Neural progenitor cell (in vitro differentiated cells): ENCODE results near the gene PSD4. TPM values are rescaled to one million over a fixed set of nuclear protein-coding genes. Genes with fewer than 3 reads are reported as not detected.
A peak's percentile ranks its signal among the peaks of the same experiment; 100 is the strongest.

Source experiments
- DNase-seq: peaks from one replicate; pipeline ENCODE4 v3.0.0-alpha.2; 2016; ENCODE audit warnings: low spot score
- H2AFZ ChIP-seq: fragments of 200-600 bp; sonication (generic); replicated peaks from 2 replicates; pipeline ENCODE4 v1.6.1; 2016; ENCODE audit warnings: antibody characterized with exemption
- H3F3A ChIP-seq: fragments of 200-600 bp; sonication (generic); 2 replicates; pipeline ENCODE4 v1.6.1; 2016; ENCODE audit warnings: antibody characterized with exemption, low read depth
- H3K27ac ChIP-seq: fragments of 200-600 bp; sonication (generic); 2 replicates; pipeline ENCODE4 v1.5.1; 2016; ENCODE audit warnings: mild to moderate bottlenecking
- H3K27me3 ChIP-seq: fragments of 200-600 bp; sonication (generic); 2 replicates; pipeline ENCODE4 v1.6.1; 2016; ENCODE audit warnings: mild to moderate bottlenecking, moderate library complexity
- H3K36me3 ChIP-seq: fragments of 200-600 bp; sonication (generic); 2 replicates; pipeline ENCODE4 v1.5.1; 2016
- H3K4me1 ChIP-seq: fragments of 200-600 bp; sonication (generic); 2 replicates; pipeline ENCODE4 v1.6.1; 2016; ENCODE audit warnings: mixed run types
- H3K4me2 ChIP-seq: fragments of 200-600 bp; sonication (generic); 2 replicates; pipeline ENCODE4 v1.6.1; 2016
- H3K4me3 ChIP-seq: fragments of 200-600 bp; sonication (generic); 2 replicates; pipeline ENCODE4 v1.5.1; 2016
- H3K79me2 ChIP-seq: fragments of 200-600 bp; sonication (generic); 2 replicates; pipeline ENCODE4 v1.6.1; 2016; ENCODE audit warnings: low read depth
- H3K9ac ChIP-seq: fragments of 200-600 bp; sonication (generic); 2 replicates; pipeline ENCODE4 v1.6.1; 2016
- H3K9me3 ChIP-seq: fragments of 200-600 bp; sonication (generic); 2 replicates; pipeline ENCODE4 v1.5.1; 2016; ENCODE audit warnings: low read depth
- H4K20me1 ChIP-seq: fragments of 200-600 bp; sonication (generic); 2 replicates; pipeline ENCODE4 v1.6.1; 2016; ENCODE audit warnings: low read depth
- H3K27ac Mint-ChIP-seq: 3 replicates; pipeline ENCODE4 v1.8.0; 2021; ENCODE audit warnings: mixed read lengths
- H3K27me3 Mint-ChIP-seq: 2 replicates; pipeline ENCODE4 v1.8.0; 2022; ENCODE audit warnings: low read depth, mild to moderate bottlenecking, inconsistent platforms, moderate library complexity, mixed read lengths; ENCODE audit not compliant: insufficient read depth
- H3K36me3 Mint-ChIP-seq: 3 replicates; pipeline ENCODE4 v1.8.0; 2021; ENCODE audit warnings: mixed read lengths
- H3K4me1 Mint-ChIP-seq: 3 replicates; pipeline ENCODE4 v1.8.0; 2021; ENCODE audit warnings: mixed read lengths
- H3K4me3 Mint-ChIP-seq: 3 replicates; pipeline ENCODE4 v1.8.0; 2021; ENCODE audit warnings: mild to moderate bottlenecking, moderate library complexity, mixed read lengths
- H3K9me3 Mint-ChIP-seq: 3 replicates; pipeline ENCODE4 v1.8.0; 2020; ENCODE audit warnings: mixed read lengths
- EZH2 ChIP-seq: fragments of 200-600 bp; sonication (generic); IDR thresholded peaks from 2 replicates; pipeline ENCODE4 v1.6.1; 2017; ENCODE audit warnings: antibody characterized with exemption, mild to moderate bottlenecking, moderate library complexity
- EZH2phosphoT487 ChIP-seq: fragments of 200-600 bp; sonication (generic); IDR thresholded peaks from 2 replicates; pipeline ENCODE4 v1.6.1; 2017; ENCODE audit warnings: antibody characterized with exemption
- total RNA-seq: library from RNA; depleted of rRNA; stranded (reverse); fragments of >200 nt; gene quantifications from 2 replicates; pipeline ENCODE4 v1.2.3, GENCODE V29; 2015; ENCODE audit warnings: low replicate concordance
- TF ChIP-seq, protein P1 (sequence below): fragments of 200-600 bp; sonication (generic); IDR thresholded peaks from 2 replicates; pipeline ENCODE4 v1.5.1; 2017; ENCODE audit warnings: antibody characterized with exemption, mild to moderate bottlenecking

The PSD4 gene
- total RNA-seq, 1 donor from 2014 or later = 0.02 TPM

DNA sequence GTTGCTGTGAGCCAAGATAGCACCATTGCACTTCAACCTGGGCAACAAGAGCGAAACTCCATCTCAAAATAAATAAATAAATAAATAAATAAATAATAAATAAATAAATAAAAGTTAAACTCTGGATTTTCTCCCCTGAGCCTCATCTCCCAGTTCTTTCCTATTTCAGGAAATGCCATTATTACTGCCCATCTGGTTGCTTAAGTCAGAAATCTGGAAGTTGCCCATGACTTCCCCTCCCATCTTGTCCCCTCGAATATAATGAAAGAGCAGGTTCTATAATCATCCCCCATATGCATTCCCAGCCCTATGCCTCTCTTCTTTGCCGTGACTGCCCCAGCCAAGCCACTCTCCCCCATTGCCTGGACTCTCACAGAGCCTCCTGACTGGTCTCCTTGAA, 4.2 kb upstream of the PSD4 start:
- peaks cover 16% of the 10 kb centered on the region for H3K4me1 ChIP-seq
- H2AFZ ChIP-seq = no peak overlapping the region
- no peak overlapping the region for H3K9ac ChIP-seq
- Mint-ChIP-seq H3K27ac (no peak overlapping the region), H3K4me3 (no peak overlapping the region), H3K4me1 (peaks cover 33% of the 10 kb centered on the region), H3K36me3 (no peaks in the 10 kb centered on the region), H3K9me3 (peaks cover 4% of the 10 kb centered on the region), H3K27me3 (peaks cover 11% of the 10 kb centered on the region)
- H3K36me3 ChIP-seq = no peaks in the 10 kb centered on the region
- H4K20me1 ChIP-seq = no peaks in the 10 kb centered on the region
- no peaks in the 10 kb centered on the region for H3K27me3 ChIP-seq
- H3K9me3 ChIP-seq = no peaks in the 10 kb centered on the region
- TF ChIP-seq EZH2phosphoT487 (no peak), EZH2 (no peak)
- TF ChIP-seq, protein P1, sequence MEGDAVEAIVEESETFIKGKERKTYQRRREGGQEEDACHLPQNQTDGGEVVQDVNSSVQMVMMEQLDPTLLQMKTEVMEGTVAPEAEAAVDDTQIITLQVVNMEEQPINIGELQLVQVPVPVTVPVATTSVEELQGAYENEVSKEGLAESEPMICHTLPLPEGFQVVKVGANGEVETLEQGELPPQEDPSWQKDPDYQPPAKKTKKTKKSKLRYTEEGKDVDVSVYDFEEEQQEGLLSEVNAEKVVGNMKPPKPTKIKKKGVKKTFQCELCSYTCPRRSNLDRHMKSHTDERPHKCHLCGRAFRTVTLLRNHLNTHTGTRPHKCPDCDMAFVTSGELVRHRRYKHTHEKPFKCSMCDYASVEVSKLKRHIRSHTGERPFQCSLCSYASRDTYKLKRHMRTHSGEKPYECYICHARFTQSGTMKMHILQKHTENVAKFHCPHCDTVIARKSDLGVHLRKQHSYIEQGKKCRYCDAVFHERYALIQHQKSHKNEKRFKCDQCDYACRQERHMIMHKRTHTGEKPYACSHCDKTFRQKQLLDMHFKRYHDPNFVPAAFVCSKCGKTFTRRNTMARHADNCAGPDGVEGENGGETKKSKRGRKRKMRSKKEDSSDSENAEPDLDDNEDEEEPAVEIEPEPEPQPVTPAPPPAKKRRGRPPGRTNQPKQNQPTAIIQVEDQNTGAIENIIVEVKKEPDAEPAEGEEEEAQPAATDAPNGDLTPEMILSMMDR = no peak
- H3K4me2 ChIP-seq = no peak overlapping the region
- no peaks in the 10 kb centered on the region for H3K79me2 ChIP-seq
- no peak overlapping the region for H3K27ac ChIP-seq
- no peak for DNase-seq
- no peaks in the 10 kb centered on the region for H3F3A ChIP-seq
- H3K4me3 ChIP-seq = no peak overlapping the region

DNA sequence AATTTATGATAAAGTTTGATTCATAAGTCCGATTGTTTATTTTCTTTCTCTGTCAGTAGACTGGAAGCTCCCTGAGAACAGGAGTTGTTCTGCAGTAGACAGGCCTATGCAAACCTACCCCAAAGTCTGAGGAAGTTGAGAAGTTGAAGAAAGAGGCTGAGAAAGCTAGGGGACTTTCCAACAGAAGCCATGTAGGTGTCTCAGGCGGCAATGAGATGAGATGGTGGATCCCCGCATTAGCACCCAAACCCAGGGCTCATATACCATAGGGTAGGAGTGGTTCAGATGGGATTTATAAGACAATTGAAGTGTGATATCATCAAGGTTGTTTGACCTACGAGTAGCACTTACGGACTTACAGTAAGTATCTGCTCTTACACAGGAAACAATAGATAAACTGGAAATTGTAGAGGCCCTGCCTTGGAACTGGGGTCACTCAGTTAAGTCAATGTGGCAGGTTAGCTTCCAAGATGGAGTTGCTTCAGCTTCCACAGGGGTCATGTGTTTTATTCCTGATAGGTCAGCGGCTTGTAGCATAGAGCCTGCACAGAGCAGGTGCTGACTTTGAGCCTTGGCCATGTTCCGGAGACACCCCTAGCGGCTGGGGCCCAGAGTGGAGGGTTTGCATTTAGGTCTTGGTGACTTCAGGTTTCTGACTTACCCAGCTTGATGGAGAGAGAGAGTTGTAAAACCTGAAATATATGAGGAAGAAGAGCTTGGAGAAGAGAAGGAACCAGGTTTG, 2.3 kb upstream of the PSD4 start:
- no peaks in the 10 kb centered on the region for H3K27me3 ChIP-seq
- no peaks in the 10 kb centered on the region for H4K20me1 ChIP-seq
- DNase-seq = no peak
- H2AFZ ChIP-seq = no peak overlapping the region
- H3K79me2 ChIP-seq = no peaks in the 10 kb centered on the region
- no peak for TF ChIP-seq EZH2
- TF ChIP-seq EZH2phosphoT487 = no peak
- TF ChIP-seq, protein P1 = no peak
- Mint-ChIP-seq H3K9me3 (peaks cover 4% of the 10 kb centered on the region), H3K4me3 (no peak overlapping the region), H3K27me3 (peaks cover 9% of the 10 kb centered on the region), H3K4me1 (peaks cover 33% of the 10 kb centered on the region), H3K27ac (peak overlapping the region; percentile 1), H3K36me3 (no peaks in the 10 kb centered on the region)
- no peaks in the 10 kb centered on the region for H3K9me3 ChIP-seq
- H3F3A ChIP-seq = no peaks in the 10 kb centered on the region
- no peak overlapping the region for H3K4me2 ChIP-seq
- no peak overlapping the region for H3K27ac ChIP-seq
- no peak overlapping the region for H3K9ac ChIP-seq
- no peak overlapping the region for H3K4me3 ChIP-seq
- H3K36me3 ChIP-seq = no peaks in the 10 kb centered on the region
- peaks cover 5% of the 10 kb centered on the region for H3K4me1 ChIP-seq

DNA sequence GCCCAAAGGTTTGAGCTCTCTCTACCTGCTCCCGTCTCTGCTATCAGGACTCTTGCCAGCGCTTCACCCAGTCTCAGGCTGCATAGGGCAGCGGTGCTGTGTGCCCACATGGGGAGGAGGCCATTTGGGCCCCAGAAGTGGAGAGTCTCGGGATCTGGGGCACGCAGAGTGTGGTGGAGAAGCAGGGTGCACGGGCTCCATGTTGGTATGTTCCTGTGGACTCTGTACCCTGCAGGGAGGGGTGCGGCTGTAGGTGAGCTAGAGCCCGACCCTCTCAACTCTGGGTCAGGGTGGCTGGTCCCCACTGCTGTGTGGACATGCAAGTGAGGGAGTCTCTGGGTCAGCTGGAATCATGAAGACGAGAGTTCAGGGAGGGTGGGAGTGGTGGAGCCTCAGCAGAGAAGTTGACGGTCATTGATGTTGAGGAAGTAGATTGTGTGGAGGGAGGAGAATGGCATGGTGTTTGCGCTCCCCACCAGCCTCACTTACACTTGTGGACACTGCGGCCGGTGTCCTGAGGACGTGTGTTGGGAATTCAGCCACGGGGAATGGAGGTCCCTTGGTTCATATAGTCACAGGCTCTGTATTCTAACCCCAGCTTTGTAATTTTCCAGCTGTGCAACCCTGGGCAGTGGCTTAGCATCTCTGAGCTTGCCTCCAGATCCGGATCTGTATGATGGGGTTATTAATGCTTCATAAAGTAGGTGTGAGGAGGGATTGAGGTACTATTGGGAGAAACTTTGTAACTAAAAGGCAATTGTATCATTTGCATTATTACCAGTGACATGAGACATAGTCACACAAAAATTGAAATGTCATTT, 840 bp upstream of the PSD4 start:
- H3K9me3 ChIP-seq = no peaks in the 10 kb centered on the region
- no peak overlapping the region for H3K9ac ChIP-seq
- peaks cover 5% of the 10 kb centered on the region for H3K4me1 ChIP-seq
- no peaks in the 10 kb centered on the region for H3F3A ChIP-seq
- H2AFZ ChIP-seq = no peak overlapping the region
- peak overlapping the region; percentile 78 for H3K27ac Mint-ChIP-seq
- TF ChIP-seq EZH2phosphoT487 (no peak), EZH2 (no peak)
- TF ChIP-seq, protein P1 = no peak
- no peak for DNase-seq
- no peaks in the 10 kb centered on the region for H3K27me3 ChIP-seq
- no peaks in the 10 kb centered on the region for H4K20me1 ChIP-seq
- H3K27ac ChIP-seq = no peak overlapping the region
- peaks cover 7% of the 10 kb centered on the region for H3K27me3 Mint-ChIP-seq
- no peaks in the 10 kb centered on the region for H3K79me2 ChIP-seq
- no peak overlapping the region for H3K4me3 ChIP-seq
- peak overlapping the region; percentile 53 for H3K4me3 Mint-ChIP-seq
- H3K9me3 Mint-ChIP-seq = peaks cover 4% of the 10 kb centered on the region
- H3K36me3 Mint-ChIP-seq = no peaks in the 10 kb centered on the region
- peaks cover 33% of the 10 kb centered on the region for H3K4me1 Mint-ChIP-seq
- H3K36me3 ChIP-seq = no peaks in the 10 kb centered on the region
- no peak overlapping the region for H3K4me2 ChIP-seq
